IPS DF 4.7 (cell line): ENCODE results near the gene CORIN.
A peak's percentile ranks its signal among the peaks of the same experiment; 100 is the strongest.

Experiments used
- DNase-seq: peaks from one replicate; pipeline ENCODE4 v3.0.0-alpha.2; 2013; ENCODE audit warnings: low spot score; ENCODE audit errors: extremely low read depth

The CORIN gene

DNA sequence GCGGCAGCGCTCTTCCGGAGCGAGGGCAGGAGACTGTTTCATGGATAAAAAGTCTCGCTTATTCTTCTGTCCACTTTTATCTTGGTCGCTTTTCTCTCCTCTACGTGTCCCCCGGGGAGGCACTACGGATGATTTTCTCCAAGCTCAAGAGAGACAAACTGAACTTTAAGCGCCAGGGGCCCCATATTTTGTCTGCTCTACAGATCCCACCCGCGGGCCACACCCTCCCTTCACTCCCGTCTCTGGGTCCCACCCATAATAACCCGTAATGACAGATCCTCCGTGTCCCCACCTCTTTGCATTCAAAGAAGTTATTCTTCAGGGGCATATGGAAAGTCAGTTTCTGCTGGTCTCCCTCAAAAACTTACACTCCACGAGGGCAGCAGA is at the start of gene CORIN:
Gene CORIN, minus strand, starts transcription at position 160 of the 387 bp plus-strand sequence. Its CDS starts 118 bp downstream, at position 42.
- no peak for DNase-seq

DNA sequence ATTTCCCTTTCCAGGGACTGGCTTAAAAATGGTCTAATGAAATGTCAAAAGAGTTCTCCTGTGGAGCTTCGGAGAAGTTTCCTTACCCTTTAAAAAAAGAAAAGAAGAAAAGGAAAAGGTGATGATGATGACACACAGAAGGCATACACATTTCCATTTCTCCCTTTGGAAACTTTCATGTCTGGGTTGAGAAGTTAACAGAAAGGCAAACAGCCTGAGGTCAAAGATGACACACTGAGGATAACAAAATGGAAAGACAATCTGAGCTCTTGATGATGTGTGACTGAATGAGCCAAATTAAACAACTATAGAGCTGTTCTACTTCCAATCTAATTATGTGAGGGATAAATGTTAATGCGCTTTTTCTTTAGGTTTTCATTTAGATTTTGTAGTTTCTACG is 44.4 kb upstream of the CORIN start:
- DNase-seq, result no peak

DNA sequence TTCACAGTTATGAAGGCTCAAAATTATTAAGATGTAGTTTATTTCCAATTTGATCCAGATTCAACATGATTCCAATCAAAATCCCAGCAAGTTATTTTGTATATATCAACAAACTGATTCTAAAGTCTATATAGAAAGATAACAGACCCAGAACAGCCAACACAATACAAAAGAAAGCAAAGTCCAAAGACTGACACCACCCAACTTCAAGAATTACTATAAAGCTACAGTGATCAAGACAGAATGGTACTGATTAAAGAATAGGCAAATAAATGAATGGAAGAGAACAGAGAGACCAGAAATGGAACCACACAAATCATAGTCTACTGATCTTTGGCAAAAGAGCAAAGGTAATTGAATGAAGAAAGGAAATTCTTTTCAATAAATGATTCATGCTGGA is 41.6 kb upstream of the CORIN start:
- DNase-seq, result no peak

DNA sequence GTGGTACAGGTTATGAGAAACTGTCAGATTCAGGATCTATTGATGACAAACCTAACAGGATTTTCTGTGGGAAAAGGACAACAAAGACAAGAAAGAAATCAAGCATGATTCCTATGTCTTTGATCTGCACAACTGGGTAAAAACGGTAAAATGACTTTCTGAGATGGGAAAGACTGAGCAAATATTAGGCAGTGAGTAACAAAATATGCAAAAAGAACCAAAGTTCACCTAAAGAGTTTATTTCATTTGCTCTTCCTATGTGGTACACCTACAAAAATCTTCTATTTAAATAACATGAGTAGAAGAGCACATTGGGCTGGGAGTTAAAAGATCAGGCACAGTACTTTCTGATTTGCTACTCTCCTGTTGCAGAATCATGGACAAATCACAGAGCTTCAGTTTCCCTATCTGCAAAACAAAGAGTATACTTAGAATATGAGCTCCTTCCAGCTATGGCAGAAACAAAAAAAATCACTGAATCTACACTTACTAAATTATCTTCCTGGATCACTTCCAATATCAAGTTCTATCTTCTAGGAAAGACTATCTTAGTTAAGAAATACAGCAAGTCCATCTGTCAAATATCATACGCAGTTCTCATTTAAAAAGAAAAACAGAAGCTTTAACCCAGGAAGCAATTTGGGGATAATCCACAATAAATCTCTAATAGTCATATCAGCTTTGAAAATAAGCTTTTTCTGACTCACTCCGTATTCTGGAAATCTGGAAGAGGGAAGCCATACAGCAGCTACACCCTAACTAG is 39.1 kb upstream of the CORIN start:
- no peak for DNase-seq

DNA sequence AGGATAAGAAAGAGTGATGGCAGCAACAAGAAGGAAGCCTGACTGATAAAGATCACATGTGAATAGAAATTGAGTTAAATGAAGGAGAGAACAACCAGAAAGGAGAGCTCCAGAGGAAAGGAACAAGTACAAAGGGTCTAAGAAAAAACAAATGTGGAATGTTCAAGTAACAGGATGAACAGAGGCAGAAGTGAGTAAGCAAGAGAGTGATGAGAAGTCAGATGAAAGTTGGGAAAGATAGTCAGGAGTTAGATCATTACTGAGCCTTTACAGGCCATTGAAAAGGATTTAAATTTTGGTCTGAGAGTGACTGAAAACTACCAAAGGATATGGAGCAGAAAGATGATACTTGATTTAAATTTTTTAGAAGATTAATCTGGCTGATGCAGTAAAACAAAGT is 38.4 kb upstream of the CORIN start:
- no peak for DNase-seq

GRCh38 chr4:47873877-47874541 is 36.1 kb upstream of the CORIN start:
- no peak for DNase-seq

DNA sequence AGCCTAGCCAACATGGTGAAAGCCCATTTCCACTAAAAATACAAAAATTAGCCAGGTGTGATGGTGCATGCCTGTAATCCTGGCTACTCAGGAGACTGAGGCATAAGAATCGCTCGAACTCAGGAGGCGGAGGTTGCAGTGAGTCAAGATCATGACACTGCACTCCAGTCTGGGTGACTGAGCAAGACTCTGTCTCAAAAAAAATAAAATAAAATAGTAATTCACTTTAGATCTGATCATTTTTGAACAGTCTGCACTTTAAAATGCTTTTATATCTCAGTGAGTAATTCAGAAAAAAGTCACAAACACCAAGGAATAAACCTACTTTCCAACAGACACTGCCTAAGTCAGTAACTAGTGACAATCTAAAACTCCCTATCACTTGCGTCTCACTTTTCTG is 25.6 kb upstream of the CORIN start:
- no peak for DNase-seq

DNA sequence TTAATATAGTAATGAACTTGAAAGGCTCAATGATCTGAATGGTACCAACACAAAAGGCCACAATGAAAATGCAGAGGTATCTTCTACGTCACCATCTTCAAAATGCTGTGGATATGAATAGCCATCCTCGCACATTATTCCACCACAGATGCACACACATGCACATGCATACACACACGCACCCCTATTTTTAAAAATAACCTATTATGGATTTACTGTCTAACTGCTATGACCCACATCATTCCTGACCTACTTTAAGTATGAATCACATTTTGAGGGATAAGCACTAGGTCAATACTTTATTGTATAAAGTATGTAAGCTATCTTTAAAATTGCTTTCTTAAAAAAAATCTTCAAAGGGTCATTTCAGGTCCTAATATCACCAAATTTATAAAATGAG is 24.4 kb upstream of the CORIN start:
- no peak for DNase-seq

DNA sequence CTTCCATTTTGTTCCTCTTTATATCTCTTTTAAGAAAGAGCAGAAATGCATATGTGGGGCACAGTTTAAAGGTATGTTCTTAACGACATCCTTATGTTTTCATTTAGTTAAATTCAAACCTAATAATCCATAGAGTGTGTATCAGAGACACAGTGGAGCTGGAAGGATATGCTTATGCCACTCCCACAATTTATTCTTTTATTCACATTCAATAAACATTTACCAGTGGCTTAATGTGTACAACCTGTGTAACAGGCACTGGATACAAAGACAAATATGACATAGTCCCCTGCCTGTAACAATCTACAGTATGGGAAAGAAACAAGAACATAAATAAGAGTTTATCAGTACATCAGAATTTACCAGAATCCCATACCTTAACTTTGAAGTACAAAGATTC is 22.4 kb upstream of the CORIN start:
- no peak for DNase-seq

DNA sequence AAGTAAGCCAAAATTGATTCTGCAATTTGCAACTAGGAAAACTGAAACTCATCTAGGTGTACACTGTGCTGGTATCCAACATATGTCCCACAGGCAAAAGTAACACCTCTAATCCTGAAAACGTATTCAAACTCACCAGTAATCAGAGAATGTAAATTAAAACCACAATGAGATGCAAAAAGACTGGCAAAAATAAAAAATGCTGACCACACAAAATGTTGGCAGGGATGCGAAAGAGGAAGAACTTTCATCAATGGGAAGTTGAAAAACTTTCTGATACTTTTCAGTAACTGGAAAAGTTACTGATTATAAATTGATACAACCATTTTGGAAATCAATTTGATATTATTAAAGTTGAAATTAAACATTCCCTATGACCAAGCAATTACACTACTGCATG is 20.1 kb upstream of the CORIN start:
- DNase-seq, result no peak

DNA sequence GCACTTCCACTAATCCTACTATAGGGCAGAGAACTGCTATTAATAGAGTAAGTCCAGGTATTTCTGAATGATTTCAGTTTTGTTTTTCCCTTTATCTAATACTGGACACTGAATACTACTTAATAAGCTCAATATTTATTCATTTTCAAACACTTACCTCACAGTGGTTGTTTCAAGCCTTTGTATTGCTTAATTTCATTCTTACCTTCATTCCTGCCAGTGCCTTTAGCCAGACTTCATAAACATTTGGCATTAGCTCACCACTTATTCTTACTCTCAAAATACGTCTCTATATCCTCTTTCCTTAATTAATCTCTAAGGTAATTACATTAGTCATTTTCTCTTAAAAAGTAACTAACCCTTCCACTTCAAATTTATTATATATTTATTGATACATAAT is 18.8 kb upstream of the CORIN start:
- DNase-seq, result no peak

- no peak for DNase-seq
Measured at GRCh38 chr4:47855350-47855749, 17.5 kb upstream of the CORIN start.

- no peak for DNase-seq
Measured at GRCh38 chr4:47852136-47852535, 14.3 kb upstream of the CORIN start.

DNA sequence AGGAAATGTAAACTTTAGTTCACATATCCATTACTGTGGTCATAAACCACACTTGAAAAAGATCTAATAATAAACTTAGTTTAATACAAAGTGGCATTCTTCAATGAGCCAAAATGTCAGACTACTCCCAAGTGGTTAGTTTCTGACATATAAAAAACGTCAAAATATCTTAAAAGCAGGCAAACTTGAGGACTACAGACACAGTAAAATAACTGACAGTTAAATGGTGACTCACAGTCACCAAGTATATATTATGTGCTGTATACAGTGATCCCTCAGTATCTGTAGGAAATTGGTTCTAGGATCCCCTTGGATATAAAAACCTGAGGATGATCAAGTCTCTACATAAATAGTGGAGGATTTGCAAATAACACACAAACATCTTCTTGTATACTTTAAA is 11.6 kb upstream of the CORIN start:
- no peak for DNase-seq

GRCh38 chr4:47848041-47848440 is 10.2 kb upstream of the CORIN start:
- DNase-seq, result no peak

GRCh38 chr4:47842985-47843384 is 5.1 kb upstream of the CORIN start:
- no peak for DNase-seq

DNA sequence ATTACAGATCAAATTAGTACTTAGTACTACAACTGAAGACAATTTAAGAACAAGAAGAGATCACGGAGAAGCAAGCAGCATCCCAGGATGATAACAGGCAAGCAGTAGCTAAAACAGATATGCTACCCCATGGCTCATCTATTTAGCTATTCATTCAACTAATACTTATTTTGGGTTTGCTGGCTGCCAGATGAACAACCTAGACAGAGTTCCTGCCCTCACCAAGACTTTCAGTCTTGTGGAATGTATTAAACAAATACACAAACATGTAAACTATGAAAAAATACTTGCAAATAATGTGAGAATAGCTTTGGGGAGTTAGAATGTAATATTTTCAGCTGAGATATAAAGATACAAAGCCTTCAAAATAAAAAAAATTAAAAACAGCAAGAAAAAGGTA is 2.4 kb upstream of the CORIN start:
- DNase-seq, result no peak

GRCh38 chr4:47839259-47839658 is 1.4 kb upstream of the CORIN start:
- no peak for DNase-seq

DNA sequence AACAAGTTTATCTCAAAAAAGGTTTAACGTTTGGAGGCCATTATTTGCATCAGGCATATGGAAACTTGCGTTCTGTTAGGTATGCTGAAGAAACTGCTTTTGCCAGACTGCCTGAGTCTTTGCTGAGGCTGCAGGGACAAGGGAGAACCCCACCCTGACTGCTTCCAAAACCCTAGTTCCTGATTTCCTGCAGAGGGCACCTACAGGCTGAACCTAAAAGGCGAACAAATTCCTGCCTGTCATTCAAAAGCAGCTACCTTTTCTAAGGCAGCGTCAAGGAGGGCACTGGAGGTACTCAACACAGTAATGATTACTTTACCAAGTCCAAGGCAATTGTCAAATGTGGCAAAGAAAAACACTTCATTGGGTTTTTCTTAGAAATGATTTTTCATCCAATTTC is 578 bp upstream of the CORIN start:
- no peak for DNase-seq

DNA sequence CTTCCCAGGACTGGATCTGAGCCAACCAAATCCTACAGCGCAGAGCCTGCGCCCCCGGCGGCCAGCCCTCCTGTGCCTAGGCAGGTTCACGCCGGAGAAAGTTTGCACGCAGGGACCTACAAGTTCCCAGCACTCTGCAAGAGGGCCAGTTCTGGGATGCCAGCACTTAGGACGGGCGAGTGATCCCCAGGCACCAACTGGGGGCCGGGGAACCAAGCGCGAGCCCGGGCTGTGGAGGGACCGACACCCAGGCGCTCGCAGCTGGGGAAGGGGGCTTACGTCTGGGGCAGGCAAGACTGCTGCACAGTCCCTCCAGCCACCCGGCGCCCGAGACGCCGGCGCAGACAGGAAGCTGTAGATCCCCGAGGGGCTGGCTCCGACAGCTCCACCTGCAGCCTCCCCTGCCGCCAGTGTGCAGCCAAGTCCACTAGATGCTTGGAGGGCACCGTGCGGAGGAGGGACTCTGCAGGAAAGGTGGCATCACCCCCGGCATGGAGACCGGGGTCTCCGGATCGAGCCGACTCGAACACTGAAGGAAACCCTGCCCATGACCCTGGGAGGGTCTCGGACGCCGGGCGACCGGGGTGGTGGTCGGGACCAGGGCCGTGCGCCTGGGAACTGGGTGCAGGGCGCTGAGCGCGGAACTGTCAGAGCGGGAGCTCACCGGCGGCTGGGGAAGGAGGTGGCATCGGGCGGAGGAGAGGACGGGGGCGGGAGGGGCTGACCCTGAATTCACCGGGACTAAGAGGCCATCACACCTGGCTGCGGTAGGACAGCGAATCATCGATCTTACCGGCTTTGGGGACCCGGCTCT is 566 bp downstream of the CORIN start:
- DNase-seq, result no peak

- peak; percentile 68 for DNase-seq
Measured at GRCh38 chr4:47836641-47837093, 1.2 kb downstream of the CORIN start.

DNA sequence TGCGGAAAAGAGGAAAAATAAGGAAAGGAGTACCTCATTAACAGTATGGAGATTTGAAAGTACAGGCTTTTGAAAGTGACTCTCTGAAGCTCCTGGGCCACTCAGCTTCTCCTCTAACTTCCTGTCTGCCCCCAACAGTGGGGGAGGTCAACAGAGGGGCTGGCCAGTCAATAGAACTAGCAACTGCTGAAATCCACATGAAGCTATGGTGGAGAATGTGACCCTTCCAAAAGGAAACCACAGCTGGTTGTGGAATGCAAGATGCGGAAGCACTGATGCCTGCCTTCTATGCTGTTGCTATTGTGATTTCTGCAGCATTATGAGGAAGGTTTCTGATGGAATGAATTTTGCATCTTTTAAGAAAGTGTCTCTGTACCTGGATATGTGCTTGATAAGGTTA is 2.4 kb downstream of the CORIN start:
- no peak for DNase-seq
